Activated CD4-positive, CD25-positive, alpha-beta regulatory T cell treated with anti-CD3 and anti-CD28 coated beads, Interleukin-2, amount 50 U/mL, for 16 hours (primary cell): ENCODE data around the gene IFFO2.

Source experiments
- DNase-seq: peaks from one replicate; pipeline ENCODE4 v3.0.0-alpha.2; 2020; ENCODE audit warnings: low read depth, low spot score

Gene IFFO2

GRCh38 chr1:18972531-18972930 lies 16.1 kb upstream of the IFFO2 start:
- no peak for DNase-seq

DNA sequence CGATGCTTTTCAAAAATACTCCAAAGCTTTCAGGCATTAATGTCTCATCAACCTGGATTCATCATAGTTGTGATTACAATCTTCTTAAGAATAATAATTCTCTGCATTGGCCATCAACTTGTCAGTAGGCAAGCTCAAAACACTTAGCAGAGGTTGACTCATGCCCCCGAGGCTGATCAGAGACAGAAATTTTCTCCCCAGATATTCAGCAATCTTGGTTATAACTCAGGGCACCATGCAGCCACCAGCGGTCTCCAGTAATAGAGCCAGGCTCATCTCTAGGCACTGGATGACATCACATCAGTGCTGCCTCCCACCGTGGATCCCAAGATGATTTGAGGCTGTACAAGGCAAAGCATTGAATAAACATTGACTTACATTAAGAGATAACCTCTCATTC lies 14.3 kb upstream of the IFFO2 start:
- DNase-seq: no peak

DNA sequence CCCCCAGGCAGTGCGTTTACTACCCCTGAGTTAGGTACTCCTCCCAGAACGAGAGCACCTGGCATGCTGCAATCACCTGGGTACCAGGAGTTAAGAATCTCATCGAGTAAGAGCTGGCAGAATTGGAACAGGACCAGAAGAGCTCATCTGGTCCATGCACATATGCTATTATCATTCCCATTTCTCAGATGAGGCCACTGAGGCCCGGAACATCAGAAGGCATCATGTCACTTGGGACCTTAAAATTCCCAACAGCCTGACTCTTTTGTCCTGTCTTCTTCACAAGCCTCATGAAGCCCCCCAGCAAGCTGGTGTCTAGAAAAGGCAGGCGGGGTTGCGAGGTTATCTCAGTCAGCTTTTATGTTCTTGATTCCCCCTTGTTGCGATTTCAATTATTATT lies 13.9 kb upstream of the IFFO2 start:
- no peak for DNase-seq

- no peak for DNase-seq
These were observed 10.7 kb upstream of the IFFO2 start for GRCh38 chr1:18967066-18967690.

GRCh38 chr1:18965206-18966173 lies 9.0 kb upstream of the IFFO2 start:
- no peak for DNase-seq

GRCh38 chr1:18963968-18964367 lies 7.5 kb upstream of the IFFO2 start:
- no peak for DNase-seq

DNA sequence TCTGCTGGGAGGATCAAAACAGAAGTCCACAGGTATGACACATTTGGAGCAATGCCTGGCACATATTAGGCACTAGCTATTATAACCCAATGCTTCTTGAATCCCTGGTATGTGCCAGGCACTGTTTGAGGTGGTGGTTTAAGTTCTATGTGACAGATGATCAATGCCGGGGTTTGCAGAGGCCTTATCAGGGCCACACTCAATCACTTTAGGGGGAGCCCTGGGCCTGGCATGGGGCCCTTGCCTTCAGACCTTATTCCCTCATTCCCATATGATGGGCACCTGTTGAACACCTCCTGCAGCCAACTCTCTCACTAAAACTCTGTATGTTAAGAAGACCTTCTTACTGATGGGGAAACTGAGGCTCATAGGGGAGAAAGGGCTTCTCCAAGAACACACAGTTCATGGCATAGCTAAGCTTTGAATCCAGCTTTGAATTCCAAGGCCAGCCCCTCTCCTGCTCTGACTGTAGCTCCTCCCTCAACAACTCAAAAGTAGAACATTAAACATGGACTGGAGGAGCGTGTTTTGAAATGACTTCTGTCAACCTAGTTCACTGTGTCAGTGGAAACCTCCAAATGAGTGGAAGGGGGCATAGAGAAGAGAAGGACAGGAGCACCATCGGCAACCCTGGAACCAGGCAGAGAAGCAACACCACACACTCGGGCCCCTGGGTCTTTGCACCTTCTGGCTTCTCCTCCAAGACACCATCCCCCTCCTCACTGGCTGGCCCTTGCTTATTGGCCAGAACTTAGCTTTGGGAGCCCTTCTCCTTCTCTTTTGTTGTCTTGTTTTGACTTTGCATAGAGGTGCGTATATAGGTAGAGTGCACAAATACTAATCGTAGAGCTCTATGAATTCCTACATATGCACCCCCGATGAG lies 6.6 kb upstream of the IFFO2 start:
- no peak for DNase-seq

DNA sequence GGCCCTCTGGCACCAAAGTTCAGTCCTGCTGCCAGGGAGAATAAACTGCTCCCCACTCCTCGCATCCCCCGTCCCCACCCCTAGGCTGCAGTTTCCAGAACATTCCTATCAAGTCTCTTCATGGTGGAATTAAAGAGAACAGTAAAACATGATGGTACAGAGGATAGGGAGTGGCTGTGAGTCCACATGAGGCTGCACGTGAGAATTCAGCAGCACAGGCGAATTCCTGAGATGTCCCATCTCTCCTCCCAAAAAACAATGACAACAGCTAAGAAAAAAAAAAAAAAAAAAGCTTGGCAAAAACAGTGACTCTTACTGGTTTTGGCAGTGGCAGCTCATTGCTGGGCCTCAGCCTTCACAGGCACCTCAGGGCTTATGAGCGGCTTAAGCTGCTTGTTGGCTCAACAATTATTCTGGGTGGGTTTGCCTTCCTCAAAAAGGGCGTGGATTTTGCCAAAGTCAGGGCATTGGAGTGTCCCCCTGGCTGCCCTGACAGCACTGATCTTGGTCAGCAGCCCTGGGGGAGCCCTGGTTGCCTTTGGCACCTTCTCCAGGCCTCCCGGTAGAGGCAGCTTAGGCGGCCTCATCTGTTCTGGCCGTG lies 5.7 kb upstream of the IFFO2 start:
- DNase-seq: no peak

GRCh38 chr1:18960821-18961220 lies 4.3 kb upstream of the IFFO2 start:
- no peak for DNase-seq

- no peak for DNase-seq
These were observed 3.9 kb upstream of the IFFO2 start for GRCh38 chr1:18960409-18960808.

- DNase-seq: no peak
These were observed 3.1 kb upstream of the IFFO2 start for GRCh38 chr1:18959591-18959990.

DNA sequence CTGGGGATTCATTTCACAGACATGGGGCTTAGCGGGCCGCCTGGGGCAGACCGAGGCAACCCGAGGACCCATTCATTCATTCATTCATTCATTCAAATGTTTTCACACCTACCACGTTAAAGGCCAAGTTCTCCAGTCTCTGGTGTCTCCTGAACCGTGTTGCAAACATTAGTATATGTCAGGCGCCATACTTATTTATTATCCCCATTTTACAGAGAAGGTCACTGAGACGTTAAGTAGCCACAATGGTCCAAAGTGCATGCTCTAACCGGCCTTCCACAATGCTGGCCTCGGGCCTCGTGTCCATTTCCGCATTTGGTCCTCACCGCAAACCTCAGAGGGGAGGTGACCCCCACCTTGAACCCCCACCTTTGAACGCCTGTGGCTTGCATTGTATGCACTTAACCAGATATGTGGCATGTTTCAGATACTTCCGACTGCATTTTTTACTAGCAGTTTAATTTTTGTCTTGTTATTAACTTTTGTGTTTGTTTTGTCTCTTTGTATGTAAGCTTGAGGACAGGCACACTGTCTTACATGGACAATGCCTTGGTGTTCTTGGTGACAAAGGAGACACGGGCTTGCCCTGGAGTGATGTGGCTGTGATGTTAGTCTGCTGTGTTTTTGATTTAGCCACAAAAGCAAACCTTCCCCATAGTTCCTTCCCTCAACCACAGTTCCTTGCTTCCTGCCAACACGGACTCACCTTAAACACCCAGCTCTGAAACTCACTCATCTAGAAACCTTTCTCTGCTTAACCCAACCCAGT lies 1.2 kb upstream of the IFFO2 start:
- no peak for DNase-seq

DNA sequence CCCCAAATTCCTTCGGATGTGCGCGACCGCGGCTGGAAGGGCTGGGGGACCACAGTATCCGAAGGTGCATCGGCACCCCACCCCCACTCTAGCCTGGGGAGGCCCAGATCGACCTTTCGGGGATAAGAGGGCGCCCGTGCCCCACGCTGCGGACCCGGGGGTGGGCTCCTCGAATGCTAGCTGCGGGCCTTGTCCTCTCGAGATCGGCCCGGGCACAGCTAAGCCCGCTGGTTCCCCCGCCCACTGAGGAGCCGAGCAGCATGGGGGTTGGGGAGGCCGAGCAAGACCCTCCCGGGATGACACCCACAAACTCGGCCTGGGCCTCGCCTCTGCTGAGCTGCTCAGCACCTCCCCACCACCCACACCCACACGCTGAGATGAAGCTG lies 653 bp upstream of the IFFO2 start:
- DNase-seq: no peak

- peak; percentile 17 for DNase-seq
These were observed 859 bp downstream of the IFFO2 start for GRCh38 chr1:18955441-18956192.

DNA sequence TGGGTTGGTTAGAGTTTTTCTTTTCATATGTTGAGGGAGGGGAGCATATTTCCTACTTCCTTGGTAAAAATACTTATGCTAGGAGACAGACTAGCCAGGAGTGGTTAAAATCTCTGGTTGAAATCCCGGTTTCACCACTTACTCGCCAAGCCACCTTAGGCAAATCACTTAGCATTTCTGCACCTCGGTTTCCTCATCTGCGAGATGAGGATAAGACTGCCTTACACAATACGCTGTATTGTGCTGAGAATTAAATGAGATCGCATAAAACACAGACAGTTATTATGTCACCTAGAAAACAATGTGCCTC lies 1.4 kb downstream of the IFFO2 start:
- DNase-seq: no peak

DNA sequence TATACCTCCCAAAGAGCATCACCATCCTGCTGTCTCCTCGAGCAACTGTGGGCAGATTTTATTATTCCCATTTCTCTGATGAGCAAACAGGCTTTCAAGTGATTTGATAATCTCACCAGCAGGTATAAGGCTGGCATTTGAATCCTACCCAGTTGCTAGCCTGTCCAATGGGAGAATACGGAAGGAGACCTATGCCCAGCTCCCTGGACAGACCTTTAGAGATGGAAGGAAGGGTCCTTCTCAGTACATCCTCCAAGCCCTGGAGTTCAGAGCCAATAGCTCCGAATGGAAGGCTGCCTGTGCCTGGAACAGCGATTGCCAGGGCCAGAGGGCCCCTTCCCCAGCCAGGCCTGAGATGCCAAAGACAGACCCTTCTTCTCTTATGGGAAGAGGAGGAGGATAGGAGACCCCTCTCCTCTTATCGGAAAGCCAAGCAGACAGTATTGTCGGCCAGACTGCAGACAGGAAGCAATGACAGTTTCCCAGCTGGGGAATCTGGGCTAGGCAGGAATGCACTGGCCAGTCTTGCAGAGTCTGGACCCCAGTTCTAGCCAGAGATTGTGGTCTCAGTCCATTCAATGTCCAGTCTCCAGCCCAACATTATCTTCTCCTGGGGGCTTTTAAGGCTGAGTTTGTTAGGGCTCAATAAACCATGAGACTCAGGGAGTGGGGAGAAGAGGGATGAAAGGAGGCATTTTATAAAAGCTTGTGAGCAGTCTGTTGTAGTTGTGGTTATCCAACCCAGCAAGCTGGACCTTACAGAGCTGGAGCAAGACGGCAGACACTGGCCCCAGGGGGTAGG lies 2.0 kb downstream of the IFFO2 start:
- no peak for DNase-seq

- DNase-seq: no peak
These were observed 2.7 kb downstream of the IFFO2 start for GRCh38 chr1:18953731-18954231.

GRCh38 chr1:18951818-18952391 lies 4.6 kb downstream of the IFFO2 start:
- peak; percentile 71 for DNase-seq

DNA sequence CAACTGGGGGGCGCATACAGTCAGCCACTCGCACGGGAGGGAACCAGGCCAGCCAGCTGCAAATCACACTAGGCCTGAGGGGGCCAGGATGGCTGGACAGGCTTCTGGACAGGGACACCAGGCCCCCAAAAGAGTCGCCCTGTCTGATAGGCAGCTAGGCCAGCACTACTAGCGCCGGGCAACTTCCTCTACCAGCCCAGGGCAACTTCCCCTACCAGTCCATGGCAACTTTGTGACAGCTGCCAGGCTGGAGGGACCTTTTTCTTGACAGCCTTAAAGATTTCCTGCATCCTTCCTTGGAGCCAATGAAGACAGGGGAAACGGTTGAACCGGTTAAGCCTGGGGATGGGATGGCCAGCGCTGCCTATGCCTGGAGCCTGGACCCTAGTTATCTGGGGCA lies 5.1 kb downstream of the IFFO2 start:
- no peak for DNase-seq
